HepG2 (cell line): ENCODE measurements around the gene PLEKHA6. TPM values are rescaled to one million over a fixed set of nuclear protein-coding genes. Genes with fewer than 3 reads are reported as not detected.

ENCODE experiments used
- ATAC-seq: fragments of 200-7000 bp; cut with Tn5 transposase; 3 replicates; pipeline ENCODE4 v1.9.1; 2020; ENCODE audit warnings: mild to moderate bottlenecking, moderate library complexity
- BruUV-seq: library from RNA; stranded (reverse); fragments of 400-500 nt; replicated peaks from 2 replicates; lab custom pipeline; 2021; lab: Mats Ljungman, UMichigan
- CTCF ChIA-PET: fragments of 300-600 bp; formaldehyde crosslinking; extraction: SDS; loops from one replicate; lab custom pipeline; 2021; ENCODE audit warnings: low total read pairs, inconsistent platforms, low intra/inter-chr PET ratio; lab: Yijun Ruan, JAX
- POLR2A ChIA-PET: fragments of 350-600 bp; sonication (Branson Sonifier 250); formaldehyde crosslinking; loops from one replicate; lab custom pipeline; 2020; ENCODE audit warnings: antibody characterized with exemption, inconsistent platforms; lab: Yijun Ruan, JAX
- DNase-seq: peaks from one replicate; pipeline ENCODE4 v3.0.0-alpha.2; 2015; ENCODE audit warnings: low spot score
- FAIRE-seq: peaks from 3 replicates; lab custom pipeline; 2011; peaks lifted over from hg19 to GRCh38; lab: Jason Lieb, UNC
- H2AFZ ChIP-seq: one replicate; pipeline ENCODE4 v1.6.1; 2011; ENCODE audit warnings: low read length, inconsistent platforms
- H3K27ac ChIP-seq: fragments of 300-600 bp; 3 replicates; pipeline ENCODE4 v1.8.0; 2011; ENCODE audit warnings: mixed run types, mild to moderate bottlenecking, mixed read lengths, low read length, inconsistent platforms; ENCODE audit not compliant: insufficient read depth; ENCODE audit errors: extremely low read length
- H3K27me3 ChIP-seq, 2 experiments: fragments of 200-600 bp in 1 of 2; 2 replicates in 1 of 2; 3 replicates in 1 of 2; pipeline versions ENCODE4 v1.6.0 to v1.8.0; 2011; ENCODE audit warnings: low read length in 2 of 2, mild to moderate bottlenecking in 2 of 2, moderate library complexity in 2 of 2, inconsistent platforms in 1 of 2; ENCODE audit not compliant: insufficient read depth in 2 of 2, control insufficient read depth in 1 of 2
- H3K36me3 ChIP-seq, 2 experiments: fragments of 200-600 bp in 1 of 2; replicated peaks in 1 of 2; 2 replicates in 1 of 2; 3 replicates in 1 of 2; pipeline versions ENCODE4 v1.5.1 to v1.8.0; 2011; ENCODE audit warnings: low read length in 2 of 2, inconsistent platforms in 1 of 2; ENCODE audit not compliant: insufficient read depth in 2 of 2, control insufficient read depth in 1 of 2
- H3K4me1 ChIP-seq: 2 replicates; pipeline ENCODE4 v1.5.1; 2012; ENCODE audit warnings: low read length, inconsistent platforms; ENCODE audit not compliant: insufficient read depth
- H3K4me2 ChIP-seq: 2 replicates; pipeline ENCODE4 v1.6.0; 2011; ENCODE audit warnings: low read depth, low read length, inconsistent platforms
- H3K4me3 ChIP-seq, 3 experiments: fragments of 200-600 bp in 1 of 3; sonication (generic), shearing (Covaris generic) in 1 of 3; replicated peaks in 1 of 3; 2 replicates each; pipeline ENCODE4 v1.5.1; 2011 to 2016; ENCODE audit warnings: low read length in 3 of 3, inconsistent platforms in 2 of 3, low read depth in 2 of 3, mild to moderate bottlenecking in 2 of 3, control low read depth in 1 of 3, mixed read lengths in 1 of 3; ENCODE audit not compliant: insufficient read depth in 1 of 3
- H3K79me2 ChIP-seq: one replicate; pipeline ENCODE4 v1.6.1; 2011; ENCODE audit warnings: low read length, inconsistent platforms; ENCODE audit not compliant: insufficient read depth
- H3K9ac ChIP-seq: 2 replicates; pipeline ENCODE4 v1.6.0; 2011; ENCODE audit warnings: mild to moderate bottlenecking, low read depth, low read length, inconsistent platforms; ENCODE audit not compliant: insufficient read depth
- H3K9me3 ChIP-seq: 2 replicates; pipeline ENCODE4 v1.5.1; 2012; ENCODE audit warnings: mild to moderate bottlenecking, low read length
- H4K20me1 ChIP-seq: 2 replicates; pipeline ENCODE4 v1.6.0; 2011; ENCODE audit warnings: inconsistent platforms, mild to moderate bottlenecking, low read length, moderate library complexity; ENCODE audit not compliant: insufficient read depth
- AHR ChIP-seq: IDR thresholded peaks from 2 replicates; pipeline ENCODE4 v1.6.1; 2018; ENCODE audit warnings: missing genetic modification reagents, missing compliant biosample characterization
- HDAC2 ChIP-seq: sonication (generic); formaldehyde crosslinking; IDR thresholded peaks from 2 replicates; pipeline ENCODE4 v1.4.0; 2020; ENCODE audit warnings: missing genetic modification reagents
- MAFG ChIP-seq: sonication (generic); formaldehyde crosslinking; IDR thresholded peaks from 2 replicates; pipeline ENCODE4 v1.5.1; 2020; ENCODE audit warnings: mild to moderate bottlenecking, missing genetic modification reagents
- NCOR1 ChIP-seq: fragments of 200-600 bp; sonication (generic); IDR thresholded peaks from 2 replicates; pipeline ENCODE4 v1.7.0; 2017; ENCODE audit warnings: antibody characterized with exemption, low read length, borderline replicate concordance
- PPARG ChIP-seq: conservative IDR thresholded peaks from 2 replicates; pipeline ENCODE4 v1.6.1; 2016; ENCODE audit warnings: missing biosample characterization, missing genetic modification reagents
- RAD51 ChIP-seq: fragments of 450-650 bp; IDR thresholded peaks from 2 replicates; pipeline ENCODE4 v1.6.1; 2016; ENCODE audit warnings: borderline replicate concordance
- SALL2 ChIP-seq: sonication (generic); formaldehyde crosslinking; IDR thresholded peaks from 2 replicates; pipeline ENCODE4 v1.8.1; 2023; ENCODE audit warnings: mild to moderate bottlenecking, missing genetic modification reagents, inconsistent platforms
- SNAPC2 ChIP-seq: sonication (generic); formaldehyde crosslinking; IDR thresholded peaks from 2 replicates; pipeline ENCODE4 v1.8.1; 2022; ENCODE audit warnings: mild to moderate bottlenecking, missing genetic modification reagents
- TAF1 ChIP-seq: sonication (generic); formaldehyde crosslinking; IDR thresholded peaks from 2 replicates; pipeline ENCODE4 v1.4.0; 2020; ENCODE audit warnings: missing genetic modification reagents
- TCF12 ChIP-seq, 2 experiments: fragments of 450-650 bp in 1 of 2; sonication (generic) in 1 of 2; formaldehyde crosslinking in 1 of 2; IDR thresholded peaks; 2 replicates each; pipeline versions ENCODE4 v1.6.1 to v1.8.0; 2017 to 2022; ENCODE audit warnings: antibody characterized with exemption in 1 of 2, mild to moderate bottlenecking in 1 of 2, missing genetic modification reagents in 1 of 2, moderate library complexity in 1 of 2
- THAP11 ChIP-seq: IDR thresholded peaks from 2 replicates; pipeline ENCODE4 v1.6.1; 2016; ENCODE audit warnings: missing biosample characterization, missing genetic modification reagents
- ZMYM4 ChIP-seq: sonication (generic); formaldehyde crosslinking; IDR thresholded peaks from 2 replicates; pipeline ENCODE4 v1.8.1; 2023; ENCODE audit warnings: mild to moderate bottlenecking, missing genetic modification reagents
- ZNF263 ChIP-seq: sonication (generic); formaldehyde crosslinking; IDR thresholded peaks from 2 replicates; pipeline ENCODE4 v1.4.0; 2020; ENCODE audit warnings: missing genetic modification reagents
- ZNF274 ChIP-seq: sonication (generic); formaldehyde crosslinking; IDR thresholded peaks from 2 replicates; pipeline ENCODE4 v1.5.1; 2020; ENCODE audit warnings: mild to moderate bottlenecking, missing genetic modification reagents
- ZNF567 ChIP-seq: sonication (generic); formaldehyde crosslinking; IDR thresholded peaks from 2 replicates; pipeline ENCODE4 v1.8.1; 2023; ENCODE audit warnings: mild to moderate bottlenecking, missing genetic modification reagents, borderline replicate concordance
- ZNF737 ChIP-seq: sonication (generic); formaldehyde crosslinking; IDR thresholded peaks from 2 replicates; pipeline ENCODE4 v1.5.0; 2020; ENCODE audit warnings: missing genetic modification reagents, mild to moderate bottlenecking, borderline replicate concordance
- ZNF878 ChIP-seq: sonication (generic); formaldehyde crosslinking; IDR thresholded peaks from 2 replicates; pipeline ENCODE4 v1.8.1; 2023; ENCODE audit warnings: mild to moderate bottlenecking, missing genetic modification reagents, moderate library complexity
- WGBS: methylation state at CpG from one replicate; pipeline ENCODE4 v1.1.6; 2017; ENCODE audit warnings: low lambda C conversion rate; 5-methylcytosine and 5-hydroxymethylcytosine counted together
- in situ Hi-C: cut with HindIII; loops from 2 replicates; pipeline ENCODE4 v1.10.0; 2017; ENCODE audit warnings: low pct_unique_long_range_greater_than_20kb; ENCODE audit not compliant: extremely low pct_ligation_motif_present
- intact Hi-C: fragments of 100-400 bp; cut with micrococcal nuclease; formaldehyde crosslinking; loops from one replicate; pipeline ENCODE4 v1.10.0; 2022; ENCODE audit not compliant: unreplicated experiment
- polyA plus RNA-seq, 8 experiments: library from polyadenylated mRNA; depleted of rRNA in 3 of 8; stranded (reverse) in 7 of 8; unstranded in 1 of 8; fragments of >200 nt; fragmentation: Illumina TruSeq in 4 of 8; extraction: Trizol in 4 of 8; gene quantifications; 2 replicates each; pipeline versions ENCODE4 v1.2.1 to v1.2.3, GENCODE V29; 2011 to 2016; ENCODE audit warnings: low read depth in 4 of 8, missing spikeins in 1 of 8, mixed read lengths in 1 of 8; ENCODE audit not compliant: insufficient read depth in 1 of 8
- total RNA-seq, 5 experiments: library from RNA; depleted of rRNA; stranded (reverse); fragments of >200 nt; fragmentation: Illumina TruSeq; extraction: Trizol; gene quantifications; 2 replicates each; pipeline ENCODE4 v1.2.3, GENCODE V29; 2016; ENCODE audit warnings: low read depth in 1 of 5
- TF ChIP-seq, protein P1 (sequence below): sonication (generic); formaldehyde crosslinking; IDR thresholded peaks from 2 replicates; pipeline ENCODE4 v1.8.1; 2023; ENCODE audit warnings: missing genetic modification reagents, mild to moderate bottlenecking, borderline replicate concordance
- TF ChIP-seq, protein P2 (sequence below): IDR thresholded peaks from 2 replicates; pipeline ENCODE4 v1.6.1; 2016; ENCODE audit warnings: low read depth, borderline replicate concordance
- TF ChIP-seq, protein P3 (sequence below): sonication (generic); formaldehyde crosslinking; conservative IDR thresholded peaks from 2 replicates; pipeline ENCODE4 v1.8.0; 2022; ENCODE audit warnings: low read depth, missing genetic modification reagents

PLEKHA6 gene
- total and polyA plus RNA-seq, 2 of the 13 experiments (the other 11 are each of a cell fraction or from before 2014, with no cell fraction given) = 5.3 to 11.4 TPM

DNA sequence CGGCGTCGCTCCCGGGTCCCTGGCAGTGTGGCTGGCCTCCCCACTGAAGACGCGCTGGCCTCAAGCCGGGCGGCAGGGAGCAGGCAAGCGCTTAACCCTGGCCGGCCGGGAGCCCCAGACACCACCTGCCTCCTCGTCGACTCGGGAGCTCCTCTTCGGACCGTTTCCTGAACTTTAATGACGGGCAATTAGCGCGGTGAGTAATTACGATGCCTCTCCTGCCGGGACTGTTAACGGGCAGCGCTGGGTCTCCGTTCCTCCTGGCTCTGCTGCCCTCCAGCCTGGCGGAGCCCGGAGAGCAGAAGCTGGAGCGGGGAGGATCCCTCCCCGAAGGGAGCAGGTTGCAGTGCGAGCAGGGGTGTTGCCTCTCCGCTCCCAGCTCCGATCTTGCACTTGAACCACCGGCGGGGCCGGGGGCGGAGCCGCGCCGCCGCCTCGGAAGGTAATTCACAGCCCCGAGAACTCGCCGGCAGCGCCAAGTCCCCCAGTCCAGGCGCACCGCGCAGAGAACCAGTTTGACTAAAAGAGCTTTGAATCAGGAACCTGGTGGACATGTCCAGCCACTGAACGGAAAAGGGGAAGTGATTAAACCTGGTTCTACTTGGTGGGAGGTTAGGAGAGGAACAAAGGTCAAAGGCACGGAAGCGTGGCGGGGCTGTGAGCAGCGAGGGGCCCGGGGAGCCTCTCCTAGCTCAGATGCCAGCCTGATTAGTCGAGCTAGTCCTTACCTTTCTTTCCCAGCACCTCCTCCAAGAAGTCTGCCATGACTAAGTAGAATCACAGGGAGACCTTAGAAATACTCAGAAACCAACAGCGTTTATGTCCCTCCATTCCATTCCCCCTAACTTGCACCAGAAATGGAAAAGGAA is 18.3 kb upstream of the PLEKHA6 start:
- FAIRE-seq (peak; percentile 77), DNase-seq (peak; percentile 69), ATAC-seq (peak; percentile 82)
- Histone ChIP-seq H3K4me1 (peaks cover 66% of the 10 kb centered on the region), H3K79me2 (peaks cover 27% of the 10 kb centered on the region), H3K4me2 (peak overlapping the region; percentile 96), H3K4me3 (peak overlapping the region; percentile 81 to 85 (median 83)), H3K9ac (peak overlapping the region; percentile 76), H3K36me3 (peaks cover 0 to 3% of the 10 kb centered on the region in 2 experiments; a peak in 1 of 5 replicates), H4K20me1 (no peaks in the 10 kb centered on the region; the same call in 1 of the 2 replicates), H3K27ac (peak overlapping the region; percentile 65), H3K9me3 (no peaks in the 10 kb centered on the region), H3K27me3 (no peaks in the 10 kb centered on the region; a peak in 1 of 5 replicates), H2AFZ (peak overlapping the region; percentile 39)
- in situ Hi-C loops = loop anchor here (10.0 kb wide), 1 partner anchor 303 kb away; the partner anchor contains the start of gene SOX13
- intact Hi-C loops = loop anchor here (1.0 to 10.0 kb wide), 2 partner anchors 20 to 223 kb away; partner anchors contain the start of gene ETNK2
- POLR2A ChIA-PET = interaction anchor here (0.8 to 2.6 kb wide), 16 partner anchors 8 to 233 kb away, joined by 3 to 20 read pairs (median 5); partner anchors contain the start of genes GOLT1A and MDM4
- CTCF ChIA-PET = interaction anchor here (1.6 kb wide), 1 partner anchor 21 kb away, joined by 7 read pairs; no protein-coding TSS in a partner anchor
- WGBS = 1% methylated on average over 23 of the region's 55 CpGs
- BruUV-seq = TSS peak; percentile 77
- no peak for TF ChIP-seq RAD51
- TF ChIP-seq ZNF878 (CRISPR knock-in tag) = no peak
- TF ChIP-seq MAFG (CRISPR knock-in tag) = no peak
- no peak for TF ChIP-seq ZNF737 (CRISPR knock-in tag)
- TF ChIP-seq ZMYM4 (CRISPR knock-in tag) = peak; percentile 42; the same call in 1 of the 2 replicates
- peak; percentile 60; the same call in 1 of the 2 replicates for TF ChIP-seq THAP11 (CRISPR knock-in tag)
- TF ChIP-seq TAF1 (CRISPR knock-in tag) = peak; percentile 65
- no peak; the same call in 1 of the 2 replicates for TF ChIP-seq HDAC2
- TF ChIP-seq SNAPC2 (CRISPR knock-in tag) = no peak
- TF ChIP-seq ZNF274 = 0 out of 2 replicates have a peak, but pooled peaks have one; percentile 11
- TF ChIP-seq PPARG = peak; percentile 71
- TF ChIP-seq SALL2 (CRISPR knock-in tag) = no peak; the same call in 1 of the 2 replicates
- no peak for TF ChIP-seq TCF12 (IDR thresholded peaks at IDR 0.05)
- no peak for TF ChIP-seq TCF12 (CRISPR knock-in tag; IDR thresholded peaks at IDR 0.05)
- TF ChIP-seq AHR (CRISPR knock-in tag) = no peak
- TF ChIP-seq ZNF567 (CRISPR knock-in tag) = no peak
- TF ChIP-seq, protein P1, sequence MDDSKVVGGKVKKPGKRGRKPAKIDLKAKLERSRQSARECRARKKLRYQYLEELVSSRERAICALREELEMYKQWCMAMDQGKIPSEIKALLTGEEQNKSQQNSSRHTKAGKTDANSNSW (CRISPR knock-in tag) = no peak
- TF ChIP-seq ZNF263 (CRISPR knock-in tag) = peak; percentile 71
- TF ChIP-seq, protein P2, sequence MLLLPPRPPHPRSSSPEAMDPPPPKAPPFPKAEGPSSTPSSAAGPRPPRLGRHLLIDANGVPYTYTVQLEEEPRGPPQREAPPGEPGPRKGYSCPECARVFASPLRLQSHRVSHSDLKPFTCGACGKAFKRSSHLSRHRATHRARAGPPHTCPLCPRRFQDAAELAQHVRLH (CRISPR knock-in tag) = peak; percentile 66; the same call in 1 of the 2 replicates
- peak; percentile 54 for TF ChIP-seq NCOR1
- TF ChIP-seq, protein P3, sequence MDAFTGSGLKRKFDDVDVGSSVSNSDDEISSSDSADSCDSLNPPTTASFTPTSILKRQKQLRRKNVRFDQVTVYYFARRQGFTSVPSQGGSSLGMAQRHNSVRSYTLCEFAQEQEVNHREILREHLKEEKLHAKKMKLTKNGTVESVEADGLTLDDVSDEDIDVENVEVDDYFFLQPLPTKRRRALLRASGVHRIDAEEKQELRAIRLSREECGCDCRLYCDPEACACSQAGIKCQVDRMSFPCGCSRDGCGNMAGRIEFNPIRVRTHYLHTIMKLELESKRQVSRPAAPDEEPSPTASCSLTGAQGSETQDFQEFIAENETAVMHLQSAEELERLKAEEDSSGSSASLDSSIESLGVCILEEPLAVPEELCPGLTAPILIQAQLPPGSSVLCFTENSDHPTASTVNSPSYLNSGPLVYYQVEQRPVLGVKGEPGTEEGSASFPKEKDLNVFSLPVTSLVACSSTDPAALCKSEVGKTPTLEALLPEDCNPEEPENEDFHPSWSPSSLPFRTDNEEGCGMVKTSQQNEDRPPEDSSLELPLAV = no peak
